ENCODE data around the gene NDUFAF3.

DNA sequence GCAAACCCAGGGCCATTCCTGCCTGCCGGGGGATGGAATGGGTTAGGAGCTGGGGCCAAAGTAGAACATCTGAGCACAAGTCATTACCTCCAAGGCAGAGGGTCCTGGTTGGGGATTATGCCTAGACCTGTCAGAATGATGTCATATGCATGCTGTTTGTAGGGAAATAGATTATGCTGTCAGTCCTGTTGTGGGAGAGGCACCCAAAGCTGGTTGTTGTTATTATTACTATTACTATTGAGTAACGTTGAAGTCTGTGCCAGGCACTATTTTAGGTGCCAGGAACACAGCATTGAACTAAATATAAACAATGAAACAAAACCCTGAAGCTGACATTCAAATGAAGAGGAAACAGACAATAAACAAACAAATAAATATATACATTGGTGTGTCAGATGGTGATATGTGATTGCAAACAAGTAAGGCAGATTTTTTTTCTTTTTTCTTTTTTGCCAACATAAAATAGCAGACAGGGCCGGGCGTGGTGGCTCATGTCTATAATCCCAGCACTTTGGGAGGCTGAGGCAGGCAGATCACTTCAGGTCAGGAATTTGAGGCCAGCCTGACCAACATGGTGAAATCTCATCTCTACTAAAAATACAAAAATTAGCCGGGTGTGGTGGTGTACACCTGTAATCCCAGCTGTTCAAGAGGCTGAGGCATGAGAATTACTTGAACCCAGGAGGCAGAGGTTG, 29.9 kb upstream of the NDUFAF3 start:
- no peak for TF ChIP-seq NRF1 (IDR thresholded peaks at IDR 0.05; ENCODE audit: low read depth, low read length)
- no peak for TF ChIP-seq EP300 (IDR thresholded peaks at IDR 0.05; ENCODE audit: borderline replicate concordance in 1 of 2, low read depth in 1 of 2, low read length in 1 of 2)
- TF ChIP-seq, protein P1, sequence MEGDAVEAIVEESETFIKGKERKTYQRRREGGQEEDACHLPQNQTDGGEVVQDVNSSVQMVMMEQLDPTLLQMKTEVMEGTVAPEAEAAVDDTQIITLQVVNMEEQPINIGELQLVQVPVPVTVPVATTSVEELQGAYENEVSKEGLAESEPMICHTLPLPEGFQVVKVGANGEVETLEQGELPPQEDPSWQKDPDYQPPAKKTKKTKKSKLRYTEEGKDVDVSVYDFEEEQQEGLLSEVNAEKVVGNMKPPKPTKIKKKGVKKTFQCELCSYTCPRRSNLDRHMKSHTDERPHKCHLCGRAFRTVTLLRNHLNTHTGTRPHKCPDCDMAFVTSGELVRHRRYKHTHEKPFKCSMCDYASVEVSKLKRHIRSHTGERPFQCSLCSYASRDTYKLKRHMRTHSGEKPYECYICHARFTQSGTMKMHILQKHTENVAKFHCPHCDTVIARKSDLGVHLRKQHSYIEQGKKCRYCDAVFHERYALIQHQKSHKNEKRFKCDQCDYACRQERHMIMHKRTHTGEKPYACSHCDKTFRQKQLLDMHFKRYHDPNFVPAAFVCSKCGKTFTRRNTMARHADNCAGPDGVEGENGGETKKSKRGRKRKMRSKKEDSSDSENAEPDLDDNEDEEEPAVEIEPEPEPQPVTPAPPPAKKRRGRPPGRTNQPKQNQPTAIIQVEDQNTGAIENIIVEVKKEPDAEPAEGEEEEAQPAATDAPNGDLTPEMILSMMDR (IDR thresholded peaks at IDR 0.05): no peak
- TF ChIP-seq, protein P2, sequence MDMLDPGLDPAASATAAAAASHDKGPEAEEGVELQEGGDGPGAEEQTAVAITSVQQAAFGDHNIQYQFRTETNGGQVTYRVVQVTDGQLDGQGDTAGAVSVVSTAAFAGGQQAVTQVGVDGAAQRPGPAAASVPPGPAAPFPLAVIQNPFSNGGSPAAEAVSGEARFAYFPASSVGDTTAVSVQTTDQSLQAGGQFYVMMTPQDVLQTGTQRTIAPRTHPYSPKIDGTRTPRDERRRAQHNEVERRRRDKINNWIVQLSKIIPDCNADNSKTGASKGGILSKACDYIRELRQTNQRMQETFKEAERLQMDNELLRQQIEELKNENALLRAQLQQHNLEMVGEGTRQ (IDR thresholded peaks at IDR 0.05; ENCODE audit: borderline replicate concordance, low read depth, low read length): no peak
- no peak for TF ChIP-seq CHD2 (IDR thresholded peaks at IDR 0.05; ENCODE audit: low read length, partially characterized antibody)
- TF ChIP-seq, protein P3, sequence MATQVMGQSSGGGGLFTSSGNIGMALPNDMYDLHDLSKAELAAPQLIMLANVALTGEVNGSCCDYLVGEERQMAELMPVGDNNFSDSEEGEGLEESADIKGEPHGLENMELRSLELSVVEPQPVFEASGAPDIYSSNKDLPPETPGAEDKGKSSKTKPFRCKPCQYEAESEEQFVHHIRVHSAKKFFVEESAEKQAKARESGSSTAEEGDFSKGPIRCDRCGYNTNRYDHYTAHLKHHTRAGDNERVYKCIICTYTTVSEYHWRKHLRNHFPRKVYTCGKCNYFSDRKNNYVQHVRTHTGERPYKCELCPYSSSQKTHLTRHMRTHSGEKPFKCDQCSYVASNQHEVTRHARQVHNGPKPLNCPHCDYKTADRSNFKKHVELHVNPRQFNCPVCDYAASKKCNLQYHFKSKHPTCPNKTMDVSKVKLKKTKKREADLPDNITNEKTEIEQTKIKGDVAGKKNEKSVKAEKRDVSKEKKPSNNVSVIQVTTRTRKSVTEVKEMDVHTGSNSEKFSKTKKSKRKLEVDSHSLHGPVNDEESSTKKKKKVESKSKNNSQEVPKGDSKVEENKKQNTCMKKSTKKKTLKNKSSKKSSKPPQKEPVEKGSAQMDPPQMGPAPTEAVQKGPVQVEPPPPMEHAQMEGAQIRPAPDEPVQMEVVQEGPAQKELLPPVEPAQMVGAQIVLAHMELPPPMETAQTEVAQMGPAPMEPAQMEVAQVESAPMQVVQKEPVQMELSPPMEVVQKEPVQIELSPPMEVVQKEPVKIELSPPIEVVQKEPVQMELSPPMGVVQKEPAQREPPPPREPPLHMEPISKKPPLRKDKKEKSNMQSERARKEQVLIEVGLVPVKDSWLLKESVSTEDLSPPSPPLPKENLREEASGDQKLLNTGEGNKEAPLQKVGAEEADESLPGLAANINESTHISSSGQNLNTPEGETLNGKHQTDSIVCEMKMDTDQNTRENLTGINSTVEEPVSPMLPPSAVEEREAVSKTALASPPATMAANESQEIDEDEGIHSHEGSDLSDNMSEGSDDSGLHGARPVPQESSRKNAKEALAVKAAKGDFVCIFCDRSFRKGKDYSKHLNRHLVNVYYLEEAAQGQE (IDR thresholded peaks at IDR 0.05; ENCODE audit: low read depth, low read length): no peak
- TF ChIP-seq, protein P4, sequence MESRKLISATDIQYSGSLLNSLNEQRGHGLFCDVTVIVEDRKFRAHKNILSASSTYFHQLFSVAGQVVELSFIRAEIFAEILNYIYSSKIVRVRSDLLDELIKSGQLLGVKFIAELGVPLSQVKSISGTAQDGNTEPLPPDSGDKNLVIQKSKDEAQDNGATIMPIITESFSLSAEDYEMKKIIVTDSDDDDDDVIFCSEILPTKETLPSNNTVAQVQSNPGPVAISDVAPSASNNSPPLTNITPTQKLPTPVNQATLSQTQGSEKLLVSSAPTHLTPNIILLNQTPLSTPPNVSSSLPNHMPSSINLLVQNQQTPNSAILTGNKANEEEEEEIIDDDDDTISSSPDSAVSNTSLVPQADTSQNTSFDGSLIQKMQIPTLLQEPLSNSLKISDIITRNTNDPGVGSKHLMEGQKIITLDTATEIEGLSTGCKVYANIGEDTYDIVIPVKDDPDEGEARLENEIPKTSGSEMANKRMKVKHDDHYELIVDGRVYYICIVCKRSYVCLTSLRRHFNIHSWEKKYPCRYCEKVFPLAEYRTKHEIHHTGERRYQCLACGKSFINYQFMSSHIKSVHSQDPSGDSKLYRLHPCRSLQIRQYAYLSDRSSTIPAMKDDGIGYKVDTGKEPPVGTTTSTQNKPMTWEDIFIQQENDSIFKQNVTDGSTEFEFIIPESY (IDR thresholded peaks at IDR 0.05; ENCODE audit: borderline replicate concordance, low read depth): no peak
- no peak for TF ChIP-seq TCF12 (IDR thresholded peaks at IDR 0.05)
- TF ChIP-seq YY1 (IDR thresholded peaks at IDR 0.05; ENCODE audit: low read depth): no peak
- no peak for TF ChIP-seq MXI1 (IDR thresholded peaks at IDR 0.05; ENCODE audit: low read depth, low read length)
- TF ChIP-seq EZH2phosphoT487 (IDR thresholded peaks at IDR 0.05; ENCODE audit: borderline replicate concordance, low read depth): no peak

All from SK-N-SH (cell line).